ENCODE measurements around the gene HSD3B2.
"Not testable (repeated sequence)": the region's sequence is repeated elsewhere in the genome, so short reads cannot be mapped to it uniquely, and the experiment has no call there.

HSD3B2 gene

DNA sequence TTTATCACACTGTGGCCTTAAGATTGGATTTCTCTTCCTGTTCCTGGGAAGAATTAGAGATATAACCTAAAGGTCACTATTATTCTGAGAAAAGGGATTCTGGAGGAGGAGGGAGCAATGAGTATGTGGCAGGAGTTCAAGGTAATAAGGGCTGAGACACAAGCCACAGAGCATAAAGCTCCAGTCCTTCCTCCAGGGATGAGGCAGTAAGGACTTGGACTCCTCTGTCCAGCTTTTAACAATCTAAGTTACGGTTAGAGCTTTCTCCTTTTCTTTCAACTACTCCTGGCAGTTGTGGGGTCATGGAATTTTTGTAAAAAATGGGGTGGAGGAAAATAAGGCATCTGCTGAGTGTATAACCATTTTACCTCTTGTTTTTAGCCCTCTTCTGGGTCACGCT, at the start of gene HSD3B2:
HSD3B2 (plus strand) TSS at position 201 of the 400 bp plus-strand sequence. CDS start 270 bp downstream, outside the sequence.
- no peak for DNase-seq (ENCODE audit: low read depth in 3 of 3)

DNA sequence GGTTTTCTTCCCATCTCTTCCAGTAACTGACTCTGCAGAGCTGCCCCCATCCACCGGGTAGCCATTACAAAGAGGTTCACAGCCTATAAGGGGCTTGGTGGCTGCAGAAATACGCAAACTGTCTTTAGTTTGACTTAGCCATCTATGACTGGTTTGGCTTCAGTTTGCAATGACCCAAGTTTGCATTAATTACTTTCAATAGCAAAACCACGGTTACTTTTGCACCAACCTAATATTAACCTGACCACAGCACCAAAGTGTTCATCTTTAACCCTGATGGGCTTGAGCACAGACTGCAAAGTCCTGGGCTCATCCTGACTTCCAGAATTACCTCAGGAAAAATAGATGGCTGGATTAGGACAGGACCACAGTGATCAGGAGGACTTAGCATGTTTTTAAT, 48.5 kb upstream of the HSD3B2 start:
- no peak for DNase-seq (ENCODE audit: low read depth in 3 of 3)

DNA sequence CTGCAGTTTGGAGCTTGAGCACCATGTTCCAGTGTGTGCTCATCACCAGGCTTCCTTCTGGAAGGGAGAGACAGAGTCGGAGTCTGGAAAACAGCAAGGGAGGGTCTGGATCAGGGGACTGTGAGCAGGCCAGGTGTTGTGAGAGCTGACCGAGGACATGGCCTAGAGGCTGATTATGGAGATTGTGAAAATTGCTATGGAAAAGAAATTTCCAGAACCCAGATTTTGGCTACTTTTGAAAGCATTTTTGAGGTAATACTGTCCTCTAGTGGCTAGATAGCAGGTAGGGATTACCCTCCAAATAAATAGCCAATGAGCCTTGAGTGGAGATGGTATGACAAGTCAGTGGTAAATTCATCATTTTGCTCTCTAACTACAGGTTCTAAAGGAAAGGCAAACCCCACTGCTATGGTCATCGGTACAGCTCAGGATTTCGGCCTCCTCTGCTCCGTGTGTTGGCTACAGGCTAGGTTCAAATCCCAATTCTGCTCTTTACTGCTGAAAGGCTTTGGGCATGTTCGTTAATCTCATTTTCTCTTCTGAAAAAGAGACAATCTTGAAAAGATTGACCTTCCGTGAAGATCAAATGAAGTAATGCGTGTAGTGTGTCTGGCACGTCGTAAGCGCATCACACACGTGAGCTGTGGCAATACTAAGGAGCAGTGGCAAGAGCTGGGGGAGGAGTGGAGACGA, 47.4 kb upstream of the HSD3B2 start:
- no peak for DNase-seq (ENCODE audit: low read depth in 3 of 3)

DNA sequence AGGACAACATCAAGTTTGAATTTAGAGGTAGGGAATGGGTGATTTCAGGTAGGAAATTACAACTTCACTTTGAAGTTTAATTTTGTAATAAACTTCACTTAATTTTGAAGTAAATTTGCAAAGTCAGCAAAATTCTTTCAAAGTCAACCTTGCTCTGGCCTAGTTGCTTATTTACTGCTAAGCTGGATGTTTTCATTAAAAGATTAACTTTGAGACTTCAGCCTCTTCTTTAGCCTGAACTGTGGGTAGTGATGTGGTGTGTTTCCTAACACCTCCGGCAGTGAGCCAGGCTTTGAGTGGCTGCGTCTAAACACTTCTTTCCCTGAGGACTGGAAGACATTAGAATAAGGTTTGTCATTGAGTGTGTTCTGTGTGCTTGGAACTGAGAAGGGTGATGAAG, 46.4 kb upstream of the HSD3B2 start, which contains the start of gene HAO2:
HAO2 (plus strand) TSS at position 232 of the 400 bp plus-strand sequence. CDS start 12,301 bp downstream, outside the sequence.
- no peak for DNase-seq (ENCODE audit: low read depth in 3 of 3)

DNA sequence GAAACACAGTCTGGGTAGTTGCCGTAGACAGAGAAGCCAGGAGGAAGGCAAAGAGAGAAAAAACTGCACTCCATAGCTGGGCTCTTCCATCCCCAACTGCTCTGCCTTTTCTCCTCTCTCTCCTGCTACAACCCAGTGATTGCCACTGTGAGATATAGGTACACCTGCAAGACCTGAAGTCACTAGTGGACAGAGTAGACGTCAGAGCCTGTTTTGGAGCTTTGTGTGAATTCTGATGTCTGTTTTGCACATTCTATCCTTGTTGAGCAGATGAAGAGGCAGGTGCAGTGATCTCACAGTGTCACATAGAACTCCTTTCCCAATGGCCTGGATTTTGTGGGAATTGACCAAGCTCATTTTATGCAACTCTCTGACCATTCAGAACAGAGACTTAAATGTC, 44.2 kb upstream of the HSD3B2 start:
- no peak for DNase-seq (ENCODE audit: low read depth in 3 of 3)

DNA sequence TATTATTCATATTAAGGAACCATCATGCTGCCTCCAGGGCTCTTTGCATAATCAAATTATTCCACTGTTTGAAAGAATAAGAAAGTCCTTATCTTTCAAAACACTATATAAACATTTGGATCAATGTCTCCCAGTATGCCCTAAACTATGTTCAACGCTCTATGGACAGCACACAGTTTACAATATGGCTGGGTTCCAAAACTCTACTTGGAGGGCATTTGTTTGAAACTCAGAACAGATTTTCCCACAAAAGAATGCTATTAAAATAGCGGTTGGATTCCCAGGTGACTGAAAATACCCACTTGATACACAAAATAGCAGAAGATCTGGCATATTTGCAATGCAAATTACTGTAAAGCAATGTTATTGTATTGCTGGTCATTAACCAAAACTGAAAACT, 43.1 kb upstream of the HSD3B2 start:
- no peak for DNase-seq (ENCODE audit: low read depth in 3 of 3)

DNA sequence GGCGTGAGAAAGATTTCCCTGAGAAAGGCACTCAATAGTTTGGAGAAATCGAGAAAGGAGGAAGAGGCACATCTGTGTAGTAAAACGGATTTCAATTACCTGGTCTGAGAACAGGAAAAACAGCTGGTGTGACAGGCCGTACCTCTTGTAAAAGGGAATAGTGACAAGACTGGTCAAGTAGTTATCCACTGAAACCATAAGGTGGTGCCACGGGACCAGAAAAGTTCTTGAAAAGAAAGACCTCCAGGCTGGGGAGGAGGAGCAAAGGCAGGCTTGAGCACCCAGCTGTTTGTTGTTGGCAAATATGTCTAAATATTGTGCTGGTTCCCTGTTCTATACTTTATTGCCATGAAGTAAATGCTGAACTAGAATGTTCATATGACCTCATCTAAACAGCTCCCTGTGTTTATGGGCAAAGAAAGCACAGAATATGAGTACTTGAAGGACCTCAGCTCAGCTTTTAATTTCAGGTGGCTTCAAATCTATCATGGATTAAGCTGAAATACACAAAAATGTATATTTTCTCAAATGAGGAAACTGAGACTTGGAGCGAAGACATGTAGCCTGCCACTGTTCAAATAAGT, 42.4 kb upstream of the HSD3B2 start:
- DNase-seq (ENCODE audit: low read depth in 3 of 3): no peak

DNA sequence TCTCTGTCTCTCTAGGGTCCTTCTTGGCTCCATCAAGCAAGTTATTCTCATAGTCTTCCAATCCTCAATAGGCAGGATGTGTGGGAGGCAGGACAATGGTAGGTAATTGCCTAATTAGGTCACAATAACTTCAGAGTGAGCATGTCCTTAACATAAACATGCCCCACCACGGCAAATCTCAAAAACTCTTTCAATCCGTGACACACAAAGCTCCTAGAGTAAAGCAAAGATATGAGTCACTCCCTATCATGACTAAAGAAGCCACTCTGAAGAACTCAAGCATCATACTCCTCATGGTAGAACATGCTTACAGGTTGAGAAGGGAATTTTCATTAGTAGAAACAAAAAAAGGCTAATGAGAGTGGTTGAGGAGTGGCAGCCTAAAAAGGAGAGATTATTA, 41.5 kb upstream of the HSD3B2 start:
- no peak for DNase-seq (ENCODE audit: low read depth in 3 of 3)

DNA sequence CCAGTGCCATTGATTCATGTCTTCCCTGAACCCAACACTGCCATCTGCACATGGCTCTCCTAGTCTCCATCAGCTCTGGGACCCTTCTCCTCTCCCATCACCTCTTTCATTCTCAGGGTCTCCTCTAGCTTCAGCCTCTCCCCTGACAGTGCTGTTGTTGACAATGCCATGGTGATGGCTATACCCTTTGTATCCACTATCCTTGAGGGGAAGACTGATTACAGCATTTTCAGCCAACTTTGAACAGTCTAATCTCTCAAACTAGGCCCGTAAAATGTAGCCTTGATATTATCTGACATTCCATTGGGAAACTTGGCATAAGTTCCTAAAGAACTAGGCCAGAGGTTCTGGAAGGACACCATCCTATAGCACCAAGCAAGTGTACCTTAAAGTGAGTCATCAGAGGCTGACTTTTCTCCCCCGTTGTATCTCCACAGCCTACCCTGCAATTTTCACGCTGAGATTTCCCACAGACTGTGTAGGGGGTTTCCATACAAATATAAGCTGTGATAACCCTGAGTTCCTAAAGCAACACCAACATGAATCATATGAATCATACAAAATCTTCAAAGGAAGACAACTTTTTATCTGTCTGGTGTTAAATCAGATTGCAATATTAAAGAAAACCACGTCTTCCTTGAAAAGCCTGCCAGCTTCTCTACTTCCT, 40.6 kb upstream of the HSD3B2 start:
- no peak for DNase-seq (ENCODE audit: low read depth in 3 of 3)

DNA sequence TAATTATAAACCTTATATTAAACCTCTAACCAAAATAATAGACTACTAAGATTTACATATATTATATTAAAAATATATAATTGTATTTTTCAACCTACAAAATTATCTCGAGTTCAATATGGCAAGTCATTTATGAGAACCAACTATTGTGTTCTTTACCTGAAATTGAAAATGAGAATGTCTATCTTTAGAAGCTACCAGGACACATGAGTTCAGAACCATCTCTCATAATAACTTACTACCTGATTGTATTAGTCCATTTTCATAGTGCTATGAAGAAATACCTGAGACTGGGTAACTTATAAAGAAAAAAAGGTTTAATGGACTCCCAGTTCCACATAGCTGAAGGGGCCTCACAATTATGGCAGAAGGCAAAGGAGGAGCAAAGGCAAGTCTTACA, 39.6 kb upstream of the HSD3B2 start:
- no peak for DNase-seq (ENCODE audit: low read depth in 3 of 3)

DNA sequence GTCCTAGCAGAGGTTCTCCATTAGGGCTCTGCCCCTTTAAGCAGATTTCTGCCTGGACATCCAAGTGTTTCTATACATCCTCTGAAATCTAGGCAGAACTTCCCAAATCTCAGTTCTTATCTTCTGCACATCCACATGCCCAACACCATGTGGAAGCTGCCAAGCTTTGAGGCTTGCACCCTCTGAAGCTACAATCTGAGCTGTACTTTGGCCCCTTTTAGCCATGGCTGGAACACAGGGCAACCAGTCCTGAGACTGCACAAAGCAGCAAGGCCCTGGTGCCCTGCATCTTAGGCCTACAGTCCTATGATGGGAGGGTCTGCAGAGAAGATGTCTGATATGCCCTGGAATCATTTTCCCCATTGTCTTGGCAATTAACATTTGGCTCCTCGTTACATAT, 38.4 kb upstream of the HSD3B2 start:
- no peak for DNase-seq (ENCODE audit: low read depth in 3 of 3)

DNA sequence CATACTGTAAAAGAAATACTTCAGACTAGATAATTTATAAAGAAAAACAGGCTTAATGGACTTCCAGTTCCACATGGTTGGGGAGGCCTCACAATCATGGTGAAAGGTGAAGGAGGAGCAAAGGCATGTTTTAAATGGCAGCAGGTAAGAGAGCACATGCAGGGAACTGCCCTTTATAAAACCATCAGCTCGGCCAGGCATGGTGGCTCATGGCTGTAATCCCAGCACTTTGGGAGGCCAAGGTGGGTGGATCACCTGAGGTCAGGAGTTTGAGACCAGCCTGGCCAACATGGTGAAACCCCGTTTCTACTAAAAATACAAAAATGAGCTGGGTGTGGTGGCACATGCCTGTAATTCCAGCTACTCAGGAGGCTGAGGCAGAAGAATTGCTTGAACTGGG, 37.4 kb upstream of the HSD3B2 start:
- not testable (repeated sequence) for DNase-seq (ENCODE audit: low read depth in 3 of 3)

DNA sequence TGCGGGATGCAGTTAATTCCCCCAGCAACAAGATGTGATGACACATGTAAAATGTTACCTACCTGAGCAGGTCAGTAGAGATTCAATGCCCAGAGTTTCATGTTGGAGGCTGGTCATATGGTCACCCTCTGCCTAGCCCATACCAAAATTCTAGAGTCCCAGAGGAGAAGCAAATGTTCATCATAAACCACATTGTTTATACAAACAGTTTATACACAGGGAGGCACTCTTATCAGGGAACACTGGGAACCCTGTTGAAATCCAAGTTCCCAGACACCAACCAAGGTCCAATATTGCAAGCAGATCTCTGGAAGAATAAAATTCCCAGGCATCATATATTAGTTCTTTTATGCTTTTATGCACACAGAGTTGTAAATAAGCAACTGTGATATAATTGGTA, 35.8 kb upstream of the HSD3B2 start:
- no peak for DNase-seq (ENCODE audit: low read depth in 3 of 3)

DNA sequence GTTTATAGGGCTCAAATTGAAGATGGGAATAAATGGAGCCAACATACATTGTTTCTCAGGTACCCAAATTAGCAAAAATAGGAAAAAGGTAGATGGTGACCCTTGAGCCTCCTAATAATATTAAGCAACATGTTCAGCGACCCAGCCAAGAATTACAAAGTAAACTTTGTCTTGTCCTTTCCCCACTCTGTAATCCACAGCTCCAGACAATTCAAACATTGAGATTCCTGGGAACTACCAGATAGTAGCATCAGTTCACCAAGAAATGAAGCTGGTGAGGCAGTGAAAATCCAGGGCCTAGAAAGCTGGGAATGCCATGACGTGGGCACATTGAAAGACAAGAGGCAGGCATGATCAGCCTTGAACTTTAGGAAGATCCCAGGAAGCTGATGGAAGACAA, 34.6 kb upstream of the HSD3B2 start:
- no peak for DNase-seq (ENCODE audit: low read depth in 3 of 3)

DNA sequence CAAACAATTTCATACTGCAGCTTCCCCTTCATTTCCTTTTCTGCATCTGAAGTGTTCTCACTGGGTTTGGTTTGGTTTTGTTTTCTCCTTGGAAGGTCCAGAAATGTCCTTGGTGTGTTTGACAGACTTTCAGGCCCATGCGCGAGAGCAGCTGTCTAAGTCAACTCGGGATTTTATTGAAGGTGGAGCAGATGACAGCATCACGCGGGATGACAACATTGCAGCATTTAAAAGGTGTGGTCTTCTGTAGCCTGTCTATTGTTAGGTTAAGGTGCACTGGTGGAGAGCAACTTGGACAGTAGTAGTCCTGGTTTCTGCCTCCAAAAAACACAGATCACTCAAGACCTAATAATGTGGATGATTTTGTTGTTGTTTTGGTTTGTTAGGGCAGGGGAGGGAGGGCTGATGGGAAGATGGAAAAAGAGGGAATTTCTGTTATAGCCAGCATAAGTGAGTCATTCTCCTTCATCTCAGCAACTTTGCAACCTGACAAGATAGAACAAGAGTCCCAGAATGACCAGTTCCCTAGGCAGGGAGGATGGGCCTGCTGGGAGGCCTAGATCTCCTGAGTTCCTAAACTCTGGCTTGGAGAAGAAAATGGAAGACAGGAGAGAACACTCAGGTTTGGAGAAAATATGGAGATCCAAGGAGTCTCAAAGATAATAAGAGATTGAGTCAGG, 33.8 kb upstream of the HSD3B2 start:
- no peak for DNase-seq (ENCODE audit: low read depth in 3 of 3)

DNA sequence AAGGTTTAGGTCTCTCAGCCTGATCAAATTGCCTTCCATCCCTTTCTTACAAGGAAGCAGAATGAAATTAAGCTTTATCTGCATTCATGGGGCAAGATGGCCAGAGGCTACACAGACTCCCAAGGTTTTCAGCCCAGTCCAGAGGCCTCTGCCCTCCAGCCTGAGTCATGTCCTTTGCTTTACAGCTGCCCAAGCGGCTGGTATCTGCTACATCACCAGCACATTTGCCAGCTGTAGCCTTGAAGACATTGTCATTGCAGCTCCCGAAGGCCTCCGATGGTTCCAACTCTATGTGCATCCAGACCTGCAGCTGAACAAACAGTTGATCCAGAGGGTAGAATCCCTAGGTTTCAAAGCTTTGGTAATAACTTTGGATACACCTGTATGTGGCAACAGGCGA, 30.4 kb upstream of the HSD3B2 start:
- DNase-seq (ENCODE audit: low read depth in 3 of 3): no peak

DNA sequence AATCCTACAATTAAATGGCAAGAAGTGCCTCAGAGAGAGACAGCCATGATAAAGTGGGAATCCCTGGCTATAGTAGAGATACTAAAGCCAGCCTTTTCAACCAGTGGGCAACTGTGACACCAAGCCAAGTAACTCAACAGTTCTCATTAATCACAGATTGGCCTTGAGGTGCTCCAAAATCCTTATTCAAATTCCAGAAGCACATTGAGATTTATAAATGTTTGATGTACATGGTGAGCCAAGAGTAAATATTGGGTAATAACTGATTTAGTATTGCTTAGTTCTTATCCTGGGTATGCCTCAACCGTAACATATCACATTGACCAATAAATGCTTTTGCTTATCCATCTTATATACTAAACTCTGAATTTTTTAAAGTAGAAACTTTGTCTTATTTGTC, 29.3 kb upstream of the HSD3B2 start:
- DNase-seq (ENCODE audit: low read depth in 3 of 3): no peak

DNA sequence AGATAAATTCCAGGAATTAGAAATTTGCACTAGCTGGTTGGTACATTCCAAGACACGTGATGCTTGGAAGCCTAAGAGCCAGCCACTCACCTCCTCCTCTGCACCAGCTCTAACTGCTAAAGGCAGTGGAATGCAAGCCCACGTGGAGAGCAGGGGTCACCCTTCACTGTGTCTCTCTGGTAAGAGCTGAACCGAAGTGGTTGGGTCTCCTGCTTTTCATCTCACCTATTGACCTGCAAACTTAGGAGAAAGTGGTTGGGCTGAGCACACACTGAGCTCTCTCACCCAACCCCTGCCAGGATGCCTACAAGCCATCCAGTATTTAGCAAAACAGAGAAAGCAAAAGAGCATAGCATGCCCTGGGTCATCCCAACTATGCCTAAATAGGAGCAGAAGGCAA, 27.1 kb upstream of the HSD3B2 start:
- no peak for DNase-seq (ENCODE audit: low read depth in 3 of 3)

DNA sequence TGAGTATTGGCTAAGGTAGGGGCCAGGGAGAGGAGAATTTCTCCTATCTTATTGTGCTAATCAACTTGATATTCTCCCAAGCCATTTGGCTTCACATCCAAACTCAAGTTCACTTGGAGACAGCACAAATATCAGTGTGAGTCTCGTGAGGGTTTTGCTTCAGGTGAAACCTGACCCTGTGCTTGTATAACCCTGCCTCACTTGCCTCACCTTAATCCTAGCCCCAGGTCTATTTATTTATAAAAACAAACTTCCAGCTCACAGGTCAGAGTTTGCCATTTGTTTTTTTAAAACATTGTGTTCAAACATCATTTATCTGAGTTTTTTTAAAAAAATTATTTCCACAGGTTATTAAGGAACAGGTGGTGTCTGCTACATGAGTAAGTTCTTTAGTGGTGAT, 26.5 kb upstream of the HSD3B2 start:
- DNase-seq (ENCODE audit: low read depth in 3 of 3): no peak

DNA sequence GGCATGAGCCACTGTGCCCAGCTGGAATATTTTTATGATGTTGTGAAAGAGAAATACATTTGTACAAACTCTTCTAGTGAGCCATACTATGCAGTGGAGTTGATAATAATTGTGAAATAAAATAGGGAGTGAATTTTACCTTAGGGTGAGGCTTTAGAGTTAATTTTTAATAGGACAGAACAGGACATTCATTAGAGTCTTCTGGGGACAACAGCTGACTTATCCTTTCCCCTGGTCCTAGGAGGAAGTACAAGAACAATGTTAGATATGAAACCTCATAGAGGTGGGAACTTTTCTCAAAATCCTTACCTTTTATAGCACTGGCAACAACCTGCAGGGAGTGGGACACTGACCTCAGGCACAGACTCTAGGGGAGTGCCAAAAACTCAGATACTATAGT, 24.4 kb upstream of the HSD3B2 start:
- no peak for DNase-seq (ENCODE audit: low read depth in 3 of 3)

DNA sequence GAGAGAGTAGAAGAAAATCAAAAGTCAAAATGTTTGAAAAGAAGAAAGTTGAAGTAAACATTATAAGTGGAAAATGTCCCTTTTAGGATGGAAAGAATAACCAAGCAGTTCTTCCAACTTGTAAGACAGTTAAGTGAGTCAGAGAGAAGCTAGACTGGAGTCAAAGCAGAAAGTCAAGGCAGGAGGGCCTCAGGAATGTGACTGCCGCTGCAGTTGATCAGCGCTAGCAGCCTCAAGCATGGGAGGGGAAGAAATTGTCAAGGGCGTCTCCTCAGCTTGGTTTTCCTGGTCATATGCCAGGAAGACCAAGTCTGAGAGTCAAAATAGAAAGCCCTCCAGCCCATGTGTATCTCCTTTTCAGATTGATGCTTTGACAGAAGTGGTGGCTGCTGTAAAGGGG, 23.2 kb upstream of the HSD3B2 start:
- no peak for DNase-seq (ENCODE audit: low read depth in 3 of 3)

DNA sequence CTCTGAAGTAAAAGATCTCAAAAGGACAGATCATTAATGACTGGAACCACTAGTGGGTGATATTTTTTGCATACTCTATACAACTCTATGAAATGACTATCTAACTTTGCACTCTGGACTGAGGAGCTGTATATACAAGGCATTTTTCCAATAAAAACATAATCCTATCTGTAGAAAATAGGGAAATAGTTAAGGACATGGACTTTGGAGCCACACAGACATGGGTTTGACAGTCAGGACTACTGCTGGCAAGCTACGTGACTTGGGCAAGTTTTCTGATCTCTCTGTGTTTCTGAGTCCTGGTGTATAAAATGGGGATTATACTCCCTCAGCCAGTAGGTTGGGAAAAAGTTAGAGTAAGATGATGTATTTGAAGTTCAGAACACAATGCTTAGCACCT, 20.9 kb upstream of the HSD3B2 start:
- no peak for DNase-seq (ENCODE audit: low read depth in 3 of 3)

DNA sequence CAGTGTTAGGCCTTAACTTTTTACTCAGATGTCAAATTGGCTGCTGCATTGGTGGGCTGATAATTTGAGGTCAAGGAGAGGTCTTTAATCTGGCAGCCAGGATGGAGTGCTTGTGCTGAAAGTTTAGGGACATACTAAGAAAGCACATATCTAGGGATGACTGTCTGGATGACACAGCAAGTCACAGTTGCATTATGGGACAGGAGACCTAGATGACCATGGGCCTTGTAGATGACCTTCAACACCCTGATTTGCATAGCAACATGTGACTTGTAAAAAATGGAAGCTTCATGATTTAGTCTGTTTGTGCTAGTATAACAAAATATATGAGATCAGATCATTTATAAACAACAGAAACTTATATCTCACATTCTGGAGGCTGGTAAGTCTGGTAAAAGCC, 18.0 kb upstream of the HSD3B2 start:
- no peak for DNase-seq (ENCODE audit: low read depth in 3 of 3)

Data from stimulated activated CD4-positive, alpha-beta T cell treated with anti-CD3 and anti-CD28 coated beads, TNF-alpha, amount 100 ng/mL, for 4 hours (primary cell).